MCF 10A (cell line): Measurements from ENCODE around the gene PACRG. TPM values are rescaled to one million over a fixed set of nuclear protein-coding genes. Genes with fewer than 3 reads are reported as not detected.

Source experiments
- BruUV-seq: library from RNA; stranded (reverse); fragments of 400-500 nt; replicated peaks from 2 replicates; lab custom pipeline; 2021; lab: Mats Ljungman, UMichigan
- CTCF ChIA-PET: fragments of 300-600 bp; sonication (Branson Sonifier 250); formaldehyde crosslinking; extraction: SDS; loops from one replicate; lab custom pipeline; 2021; ENCODE audit warnings: antibody characterized with exemption, inconsistent platforms; lab: Yijun Ruan, JAX
- POLR2A ChIA-PET: fragments of 300-600, 350-650 bp; sonication (Branson Sonifier 250); formaldehyde crosslinking; extraction: SDS; loops from one replicate; lab custom pipeline; 2020; ENCODE audit warnings: antibody characterized with exemption, inconsistent platforms; lab: Yijun Ruan, JAX
- DNase-seq: peaks from one replicate; pipeline ENCODE4 v3.0.0-alpha.2; 2018; ENCODE audit not compliant: unreplicated experiment
- H3K27ac Mint-ChIP-seq: one replicate; pipeline ENCODE4 v1.8.0; 2022; ENCODE audit warnings: mild to moderate bottlenecking, low read depth, mixed read lengths; ENCODE audit not compliant: unreplicated experiment
- H3K27me3 Mint-ChIP-seq: one replicate; pipeline ENCODE4 v1.8.0; 2022; ENCODE audit warnings: mixed read lengths; ENCODE audit not compliant: insufficient read depth, unreplicated experiment
- H3K36me3 Mint-ChIP-seq: one replicate; pipeline ENCODE4 v1.8.0; 2022; ENCODE audit warnings: mild to moderate bottlenecking, moderate library complexity, mixed read lengths; ENCODE audit not compliant: insufficient read depth, unreplicated experiment
- H3K4me1 Mint-ChIP-seq: one replicate; pipeline ENCODE4 v1.8.0; 2022; ENCODE audit warnings: mixed read lengths; ENCODE audit not compliant: insufficient read depth, unreplicated experiment
- H3K4me3 Mint-ChIP-seq: one replicate; pipeline ENCODE4 v1.8.0; 2022; ENCODE audit warnings: mild to moderate bottlenecking, moderate library complexity, mixed read lengths; ENCODE audit not compliant: unreplicated experiment
- H3K9me3 Mint-ChIP-seq: one replicate; pipeline ENCODE4 v1.8.0; 2022; ENCODE audit warnings: mixed read lengths; ENCODE audit not compliant: unreplicated experiment
- intact Hi-C: fragments of 100-400 bp; cut with micrococcal nuclease; formaldehyde crosslinking; loops from 2 replicates; pipeline ENCODE4 v1.14.1; 2022
- total RNA-seq: library from RNA; stranded (reverse); gene quantifications from 2 replicates; pipeline ENCODE4 v1.2.3, GENCODE V29; 2022
- TF ChIP-seq, protein P1 (sequence below): fragments of 200-600 bp; IDR thresholded peaks from one replicate; pipeline ENCODE4 v1.8.0; 2022; ENCODE audit warnings: antibody characterized with exemption, mild to moderate bottlenecking; ENCODE audit not compliant: unreplicated experiment

The PACRG gene
- total RNA-seq, 1 experiment from 2014 or later: not detected

DNA sequence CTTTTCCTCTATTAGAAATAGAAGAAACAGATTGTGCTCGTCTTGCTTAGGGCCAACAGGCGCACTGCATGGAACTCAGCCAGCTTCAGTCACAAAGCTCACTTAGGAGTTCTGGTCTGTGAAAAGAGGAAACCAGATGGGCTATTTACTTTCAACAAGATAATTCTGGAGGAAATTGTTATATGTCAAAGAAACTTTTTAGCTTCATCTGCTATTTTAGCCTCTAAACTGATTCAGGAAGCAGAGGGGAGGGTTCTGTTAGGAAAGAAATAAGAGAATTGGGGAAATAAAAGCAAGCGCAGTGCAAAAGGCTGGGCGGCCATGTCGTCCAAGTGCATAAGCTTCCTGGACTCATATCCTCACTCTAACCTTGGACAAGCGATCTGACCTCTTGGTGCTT lies 21.5 kb upstream of the PACRG start:
- Mint-ChIP-seq H3K4me1 (peaks cover 6% of the 10 kb centered on the region), H3K9me3 (no peaks in the 10 kb centered on the region), H3K27ac (no peak overlapping the region), H3K4me3 (no peak overlapping the region), H3K27me3 (no peaks in the 10 kb centered on the region), H3K36me3 (peaks cover 6% of the 10 kb centered on the region)
- no TSS peak for BruUV-seq
- TF ChIP-seq, protein P1, sequence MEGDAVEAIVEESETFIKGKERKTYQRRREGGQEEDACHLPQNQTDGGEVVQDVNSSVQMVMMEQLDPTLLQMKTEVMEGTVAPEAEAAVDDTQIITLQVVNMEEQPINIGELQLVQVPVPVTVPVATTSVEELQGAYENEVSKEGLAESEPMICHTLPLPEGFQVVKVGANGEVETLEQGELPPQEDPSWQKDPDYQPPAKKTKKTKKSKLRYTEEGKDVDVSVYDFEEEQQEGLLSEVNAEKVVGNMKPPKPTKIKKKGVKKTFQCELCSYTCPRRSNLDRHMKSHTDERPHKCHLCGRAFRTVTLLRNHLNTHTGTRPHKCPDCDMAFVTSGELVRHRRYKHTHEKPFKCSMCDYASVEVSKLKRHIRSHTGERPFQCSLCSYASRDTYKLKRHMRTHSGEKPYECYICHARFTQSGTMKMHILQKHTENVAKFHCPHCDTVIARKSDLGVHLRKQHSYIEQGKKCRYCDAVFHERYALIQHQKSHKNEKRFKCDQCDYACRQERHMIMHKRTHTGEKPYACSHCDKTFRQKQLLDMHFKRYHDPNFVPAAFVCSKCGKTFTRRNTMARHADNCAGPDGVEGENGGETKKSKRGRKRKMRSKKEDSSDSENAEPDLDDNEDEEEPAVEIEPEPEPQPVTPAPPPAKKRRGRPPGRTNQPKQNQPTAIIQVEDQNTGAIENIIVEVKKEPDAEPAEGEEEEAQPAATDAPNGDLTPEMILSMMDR: no peak
- intact Hi-C loops: no loop called here
- POLR2A ChIA-PET: no interaction called here
- no peak for DNase-seq
- CTCF ChIA-PET: interaction anchor here (0.6 to 1.0 kb wide), 2 partner anchors 17 to 150 kb away, joined by 3 read pairs; no protein-coding TSS in a partner anchor

DNA sequence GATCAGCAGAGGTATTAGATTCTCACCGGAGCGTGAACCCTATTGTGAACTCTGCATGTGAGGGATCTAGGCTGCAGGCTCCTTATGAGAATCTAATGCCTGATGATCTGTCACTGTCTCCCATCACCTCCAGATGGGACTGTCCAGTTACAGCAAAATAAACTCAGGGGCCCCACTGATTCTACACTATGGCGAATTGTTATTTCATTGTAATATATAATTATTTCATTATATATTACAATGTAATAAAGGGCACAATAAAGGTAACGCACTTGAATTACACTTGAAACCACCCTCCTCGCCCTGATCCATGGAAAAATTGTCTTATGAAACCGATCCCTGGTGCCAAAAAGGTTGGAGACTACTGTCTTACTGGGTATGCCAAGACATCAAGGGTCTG lies 18.8 kb upstream of the PACRG start:
- POLR2A ChIA-PET: no interaction called here
- no TSS peak for BruUV-seq

GRCh38 chr6:162709431-162709830 lies 18.3 kb upstream of the PACRG start:
- no peak for DNase-seq
- BruUV-seq: no TSS peak
- TF ChIP-seq, protein P1: no peak
- intact Hi-C loops: no loop called here
- Mint-ChIP-seq H3K27me3 (no peaks in the 10 kb centered on the region), H3K4me1 (no peaks in the 10 kb centered on the region), H3K27ac (no peak overlapping the region), H3K9me3 (no peaks in the 10 kb centered on the region), H3K36me3 (peaks cover 6% of the 10 kb centered on the region), H3K4me3 (no peak overlapping the region)
- ChIA-PET POLR2A (no interaction called here), CTCF (interaction anchor here (0.6 kb wide), 1 partner anchor 1126 kb away, joined by 3 read pairs; no protein-coding TSS in a partner anchor)

More for the DNA sequence above, 18.8 kb upstream of the PACRG start:
- H3K4me1 Mint-ChIP-seq: no peaks in the 10 kb centered on the region
- no peak overlapping the region for H3K27ac Mint-ChIP-seq
- no peaks in the 10 kb centered on the region for H3K9me3 Mint-ChIP-seq
- peaks cover 6% of the 10 kb centered on the region for H3K36me3 Mint-ChIP-seq
- CTCF ChIA-PET: no interaction called here
- intact Hi-C loops: no loop called here
- TF ChIP-seq, protein P1: no peak
- no peak overlapping the region for H3K4me3 Mint-ChIP-seq
- DNase-seq: no peak
- H3K27me3 Mint-ChIP-seq: no peaks in the 10 kb centered on the region

- Mint-ChIP-seq H3K27ac (no peak overlapping the region), H3K27me3 (no peaks in the 10 kb centered on the region), H3K4me1 (no peaks in the 10 kb centered on the region), H3K4me3 (no peak overlapping the region), H3K9me3 (no peaks in the 10 kb centered on the region), H3K36me3 (peaks cover 6% of the 10 kb centered on the region)
- intact Hi-C loops: no loop called here
- TF ChIP-seq, protein P1: no peak
- DNase-seq: no peak
- POLR2A ChIA-PET: no interaction called here
- BruUV-seq: no TSS peak
- CTCF ChIA-PET: interaction anchor here (0.6 kb wide), 1 partner anchor 1127 kb away, joined by 3 read pairs; no protein-coding TSS in a partner anchor
Measured at GRCh38 chr6:162710419-162710818, 17.4 kb upstream of the PACRG start.
